Esophagus squamous epithelium (tissue), 5 donors: ENCODE results near the gene LRRC32. TPM values are rescaled to one million over a fixed set of nuclear protein-coding genes. Genes with fewer than 3 reads are reported as not detected.

Experiments used
- DNase-seq: peaks from one replicate; lab custom pipeline; 2025; lab: John Stamatoyannopoulos, UW
- H3K27ac ChIP-seq, 4 donors: fragments of 200-600 bp; sonication (generic); one replicate each; pipeline ENCODE4 v1.5.1; 2016 to 2019; ENCODE audit warnings: mild to moderate bottlenecking in 1 of 4
- H3K27me3 ChIP-seq, 4 donors: fragments of 200-600 bp; sonication (generic); 1 replicate in 3 of 4; 2 replicates in 1 of 4; pipeline versions ENCODE4 v1.5.1 to v1.6.0; 2017 to 2021; ENCODE audit warnings: antibody characterized with exemption in 1 of 4
- H3K36me3 ChIP-seq, 3 donors: fragments of 200-600 bp; sonication (generic); one replicate each; pipeline ENCODE4 v1.5.1; 2016 to 2019
- H3K4me1 ChIP-seq, 3 donors: fragments of 200-600 bp; sonication (generic); one replicate each; pipeline ENCODE4 v1.5.1; 2017 to 2019
- H3K4me3 ChIP-seq, 4 donors: fragments of 200-600 bp; sonication (generic); 1 replicate in 3 of 4; 2 replicates in 1 of 4; pipeline ENCODE4 v1.5.1; 2016 to 2019; ENCODE audit warnings: mild to moderate bottlenecking in 2 of 4, moderate library complexity in 1 of 4
- H3K9me3 ChIP-seq, 3 donors: fragments of 200-600 bp; sonication (generic); one replicate each; pipeline ENCODE4 v1.5.1; 2016 to 2019
- CTCF ChIP-seq, 6 experiments: fragments of 450-650 bp in 4 of 6; fragments of 200-600 bp in 2 of 6; sonication (generic) in 2 of 6; IDR thresholded peaks; one replicate each; pipeline ENCODE4 v1.5.1; 2016 to 2019; ENCODE audit warnings: antibody characterized with exemption in 6 of 6, mild to moderate bottlenecking in 4 of 6, moderate library complexity in 4 of 6
- POLR2A ChIP-seq, 4 donors: fragments of 450-650 bp; IDR thresholded peaks; one replicate each; pipeline ENCODE4 v1.6.1; 2017; ENCODE audit warnings: antibody characterized with exemption in 4 of 4, mild to moderate bottlenecking in 4 of 4, moderate library complexity in 3 of 4
- WGBS, 2 donors: methylation state at CpG; one replicate each; pipeline ENCODE4 v1.1.5; 2018; 5-methylcytosine and 5-hydroxymethylcytosine counted together
- intact Hi-C: fragments of 100-400 bp; cut with DNase I; formaldehyde crosslinking; loops from one replicate; pipeline ENCODE4 v1.15.0; 2022
- total RNA-seq, 4 donors: library from RNA; depleted of rRNA; stranded (reverse); fragments of >200 nt; gene quantifications; one replicate each; pipeline ENCODE4 v1.1.0, GENCODE V29; 2016
- donor health status: DM: yes; HTN: yes; CAD: no.

LRRC32 gene
- total RNA-seq, 4 donors from 2014 or later: 3.0 to 23.4 (median 8.5) TPM

GRCh38 chr11:76695771-76696170 lies 25.2 kb upstream of the LRRC32 start:
- WGBS, 2 donors: 52 to 66% methylated on average over 6 of the region's 6 CpGs
- Histone ChIP-seq H3K4me1 (peaks cover 0 to 7% (median 0%) of the 10 kb centered on the region in 3 donors), H3K27me3 (peaks cover 0 to 14% (median 0%) of the 10 kb centered on the region in 4 donors), H3K4me3 (no peak overlapping the region), H3K36me3 (no peaks in the 10 kb centered on the region), H3K9me3 (no peaks in the 10 kb centered on the region), H3K27ac (no peak overlapping the region)
- intact Hi-C loops: no loop called here
- TF ChIP-seq POLR2A (IDR thresholded peaks at IDR 0.05) (no peak), CTCF (IDR thresholded peaks at IDR 0.05) (no peak)
- DNase-seq: no peak

GRCh38 chr11:76695133-76695532 lies 24.6 kb upstream of the LRRC32 start:
- Histone ChIP-seq H3K9me3 (no peaks in the 10 kb centered on the region), H3K36me3 (no peaks in the 10 kb centered on the region), H3K27me3 (peaks cover 0 to 14% (median 0%) of the 10 kb centered on the region in 4 donors), H3K4me3 (no peak overlapping the region), H3K4me1 (peaks cover 0 to under 1% (median 0%) of the 10 kb centered on the region in 3 donors), H3K27ac (no peak overlapping the region)
- TF ChIP-seq POLR2A (IDR thresholded peaks at IDR 0.05): no peak
- TF ChIP-seq CTCF (IDR thresholded peaks at IDR 0.05): peak in 1 of 6 experiments; percentile 6
- intact Hi-C loops: no loop called here
- 78 to 85% methylated on average over 10 to 13 of the region's 13 CpGs for WGBS, 2 donors
- DNase-seq: no peak

DNA sequence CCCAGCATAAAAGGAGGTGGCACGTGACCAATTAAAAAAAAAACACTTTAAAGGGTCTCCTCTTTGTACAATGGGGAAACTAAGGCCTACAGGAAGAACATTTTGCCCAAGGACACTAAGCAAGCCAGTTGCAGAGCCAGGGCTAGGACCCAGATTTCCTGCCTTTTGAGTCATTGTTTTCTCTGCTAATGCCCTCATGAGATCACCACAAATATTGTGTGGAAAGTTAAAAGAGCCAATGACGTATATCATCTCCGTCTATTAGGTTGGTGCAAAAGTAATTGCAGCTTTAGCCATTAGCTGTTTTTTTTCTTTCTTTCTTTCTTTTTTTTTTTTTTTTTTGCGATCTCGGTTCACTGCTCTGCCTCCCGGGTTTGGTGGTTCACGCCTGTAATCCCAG lies 24.1 kb upstream of the LRRC32 start:
- DNase-seq: no peak
- TF ChIP-seq CTCF (IDR thresholded peaks at IDR 0.05): no peak
- TF ChIP-seq POLR2A (IDR thresholded peaks at IDR 0.05): no peak
- intact Hi-C loops: no loop called here
- Histone ChIP-seq H3K27me3 (peaks cover 0 to 14% (median 0%) of the 10 kb centered on the region in 4 donors), H3K4me1 (no peaks in the 10 kb centered on the region), H3K27ac (no peak overlapping the region), H3K9me3 (no peaks in the 10 kb centered on the region), H3K36me3 (no peaks in the 10 kb centered on the region), H3K4me3 (no peak overlapping the region)
- WGBS, 2 donors: 43 to 72% methylated on average over 4 to 6 of the region's 7 CpGs

DNA sequence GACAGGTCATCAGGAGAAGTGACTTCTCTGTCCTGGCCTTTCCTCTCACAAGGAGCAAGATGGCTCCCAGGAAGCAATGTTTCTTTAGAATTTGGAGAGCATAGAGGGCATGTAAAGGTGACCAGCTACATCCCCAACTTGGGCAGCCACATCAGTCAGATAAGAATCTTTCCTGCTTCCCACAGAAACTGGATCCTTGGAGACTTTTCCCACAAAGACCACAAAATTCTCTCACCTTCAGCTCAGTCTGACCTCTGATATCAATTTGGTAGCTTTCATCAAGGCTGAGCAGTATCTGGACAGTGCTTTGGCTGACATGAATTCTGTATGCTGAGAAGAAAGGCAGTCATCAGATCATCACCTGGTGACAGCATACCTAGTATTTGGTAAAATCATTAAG lies 23.3 kb upstream of the LRRC32 start:
- no peaks in the 10 kb centered on the region for H3K4me1 ChIP-seq
- no peak overlapping the region for H3K27ac ChIP-seq
- H3K4me3 ChIP-seq: no peak overlapping the region
- H3K27me3 ChIP-seq: peaks cover 0 to 14% (median 0%) of the 10 kb centered on the region in 4 donors
- no peaks in the 10 kb centered on the region for H3K9me3 ChIP-seq
- intact Hi-C loops: no loop called here
- no peak for DNase-seq
- no peaks in the 10 kb centered on the region for H3K36me3 ChIP-seq
- no peak for TF ChIP-seq POLR2A (IDR thresholded peaks at IDR 0.05)
- no peak for TF ChIP-seq CTCF (IDR thresholded peaks at IDR 0.05)

- no peak overlapping the region for H3K4me3 ChIP-seq
- H3K27ac ChIP-seq: no peak overlapping the region
- no peak for TF ChIP-seq CTCF (IDR thresholded peaks at IDR 0.05)
- no peak for TF ChIP-seq POLR2A (IDR thresholded peaks at IDR 0.05)
- WGBS, 2 donors: 46 to 56% methylated on average over 6 to 7 of the region's 7 CpGs
- DNase-seq: no peak
- intact Hi-C loops: no loop called here
- H3K27me3 ChIP-seq: peaks cover 0 to 14% (median 0%) of the 10 kb centered on the region in 4 donors
- H3K4me1 ChIP-seq: no peaks in the 10 kb centered on the region
- H3K36me3 ChIP-seq: no peaks in the 10 kb centered on the region
- H3K9me3 ChIP-seq: no peaks in the 10 kb centered on the region
Measured at GRCh38 chr11:76692956-76693355, 22.4 kb upstream of the LRRC32 start.
